Measurements from ENCODE around the gene TMEM185B.
"Not testable (repeated sequence)": the region's sequence is repeated elsewhere in the genome, so short reads cannot be mapped to it uniquely, and the experiment has no call there.

TMEM185B gene

GRCh38 chr2:120223034-120223912 is at the start of gene TMEM185B:
Gene TMEM185B (minus strand): TSS chr2:120223400. CDS start chr2:120222976, 424 bp downstream.
- H3K4me3 ChIP-seq (ENCODE audit: low read depth, low read length): peak within 1 kb of the TSS; percentile 48

DNA sequence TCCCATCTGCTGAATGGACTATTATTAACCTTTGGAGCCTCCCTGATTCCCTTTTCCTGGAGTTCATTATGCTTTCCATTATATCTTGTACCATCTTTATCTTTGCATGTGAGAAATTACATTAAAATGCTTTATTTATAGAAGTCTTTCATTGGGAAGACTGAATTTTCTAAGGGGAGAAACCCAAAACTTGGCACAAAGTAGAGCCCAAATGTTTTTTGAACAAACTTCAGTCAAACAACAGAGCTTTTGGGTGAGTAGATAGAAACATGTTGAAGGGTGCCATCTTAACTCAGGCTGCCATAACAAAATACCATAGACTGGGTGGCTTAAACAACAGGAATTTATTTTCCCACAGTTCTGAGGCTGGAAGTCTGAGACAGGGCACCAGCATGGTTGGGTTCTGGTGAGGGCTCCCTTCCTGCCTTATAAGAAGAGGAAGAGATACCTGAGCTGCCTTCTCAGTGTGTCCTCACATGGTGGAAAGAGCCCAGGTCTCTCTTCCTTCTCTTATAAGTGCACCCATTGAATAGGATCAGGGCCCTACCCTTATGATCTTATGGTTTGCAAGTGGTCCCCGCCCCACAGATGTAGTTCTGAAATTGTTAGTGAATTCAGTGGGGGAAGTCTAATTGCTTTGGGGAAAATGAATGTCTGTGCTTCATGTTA is 48.6 kb upstream of the TMEM185B start:
- H3K4me3 ChIP-seq (ENCODE audit: low read depth, low read length): no peak overlapping the region

GRCh38 chr2:120269816-120270215 is 46.6 kb upstream of the TMEM185B start:
- no peak overlapping the region for H3K4me3 ChIP-seq (ENCODE audit: low read depth, low read length)

DNA sequence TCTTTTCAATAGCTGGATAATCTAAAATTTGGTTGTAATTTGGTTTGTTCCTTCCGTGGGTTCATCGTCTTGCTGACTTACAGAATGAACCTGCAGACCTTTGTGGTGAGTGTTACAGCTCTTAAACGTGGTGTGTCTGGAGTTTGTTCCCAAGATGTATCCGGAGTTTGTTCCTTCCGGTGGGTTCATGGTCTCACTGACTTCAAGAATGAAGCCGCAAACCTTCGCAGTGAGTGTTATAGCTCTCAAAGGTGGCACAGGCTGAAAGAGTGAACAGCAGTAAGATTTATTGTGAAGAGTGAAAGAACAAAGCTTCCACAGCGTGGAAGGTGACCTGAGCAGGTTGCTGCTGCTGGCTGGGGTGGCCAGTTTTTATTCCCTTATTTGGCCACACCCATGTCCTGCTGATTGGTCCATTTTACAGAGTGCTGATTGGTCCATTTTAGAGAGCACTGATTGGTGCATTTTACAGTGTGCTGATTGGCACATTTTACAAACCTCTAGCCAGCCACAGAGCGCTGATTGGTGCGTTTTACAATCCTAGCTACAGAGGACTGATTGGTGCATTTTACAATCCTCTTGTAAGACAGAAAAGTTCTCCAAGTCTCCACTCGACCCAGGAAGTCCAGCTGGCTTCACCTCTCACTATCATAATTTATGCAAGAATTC is 46.0 kb upstream of the TMEM185B start:
- no peak overlapping the region for H3K4me3 ChIP-seq (ENCODE audit: low read depth, low read length)

GRCh38 chr2:120267348-120267747 is 44.1 kb upstream of the TMEM185B start:
- no peak overlapping the region for H3K4me3 ChIP-seq (ENCODE audit: low read depth, low read length)

DNA sequence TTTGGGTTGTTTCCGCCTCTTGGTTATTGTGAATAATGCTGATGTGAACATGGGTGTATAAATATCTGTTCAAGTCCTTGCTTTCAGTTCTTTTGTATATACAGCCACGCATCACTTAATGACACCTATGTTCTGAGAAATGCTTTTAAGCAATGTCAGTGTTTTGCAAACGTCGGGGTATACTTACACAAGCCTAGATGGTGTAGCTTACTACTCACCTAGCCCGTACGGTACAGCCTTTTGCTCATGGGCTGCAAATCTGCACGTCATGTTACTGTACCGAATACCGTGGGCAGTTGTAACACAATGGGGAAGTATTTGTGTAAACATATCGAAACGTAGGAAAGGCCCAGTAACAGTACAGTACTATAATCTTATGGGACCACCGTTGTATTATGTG is 41.8 kb upstream of the TMEM185B start:
- H3K4me3 ChIP-seq (ENCODE audit: low read depth, low read length): no peak overlapping the region

DNA sequence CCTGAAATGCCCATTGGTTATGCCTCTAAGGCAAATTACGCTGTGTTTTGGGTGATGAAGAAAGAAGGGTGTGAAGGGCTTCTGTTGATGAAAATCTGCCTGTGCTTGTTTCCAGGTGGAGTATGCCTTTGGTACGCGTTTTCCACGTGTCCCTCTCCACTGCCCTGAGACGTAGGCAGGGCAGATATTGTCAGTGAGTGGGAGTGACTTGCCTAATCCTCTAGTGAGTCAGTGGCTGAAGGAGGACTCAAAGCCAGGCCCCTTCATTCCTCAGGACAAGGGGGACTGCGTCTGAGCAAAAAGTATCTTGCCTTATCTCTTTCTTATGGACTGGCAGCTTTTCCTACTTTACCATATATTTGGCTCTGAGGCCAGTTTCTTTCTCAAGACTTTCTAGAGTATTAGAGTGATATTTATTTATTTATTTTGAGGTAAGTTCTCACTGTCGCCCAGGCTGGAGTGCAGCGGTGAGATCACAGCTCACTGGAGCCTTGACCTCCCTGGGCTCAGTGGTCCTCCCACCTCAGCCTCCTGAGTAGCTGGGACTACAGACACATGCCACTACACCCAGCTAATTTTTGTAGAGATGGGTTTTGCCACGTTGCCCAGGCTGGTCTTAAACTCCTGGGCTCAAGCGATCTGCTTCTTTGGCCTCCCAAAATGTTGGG is 39.7 kb upstream of the TMEM185B start:
- no peak overlapping the region for H3K4me3 ChIP-seq (ENCODE audit: low read depth, low read length)

GRCh38 chr2:120262150-120262549 is 39.0 kb upstream of the TMEM185B start:
- no peak overlapping the region for H3K4me3 ChIP-seq (ENCODE audit: low read depth, low read length)

DNA sequence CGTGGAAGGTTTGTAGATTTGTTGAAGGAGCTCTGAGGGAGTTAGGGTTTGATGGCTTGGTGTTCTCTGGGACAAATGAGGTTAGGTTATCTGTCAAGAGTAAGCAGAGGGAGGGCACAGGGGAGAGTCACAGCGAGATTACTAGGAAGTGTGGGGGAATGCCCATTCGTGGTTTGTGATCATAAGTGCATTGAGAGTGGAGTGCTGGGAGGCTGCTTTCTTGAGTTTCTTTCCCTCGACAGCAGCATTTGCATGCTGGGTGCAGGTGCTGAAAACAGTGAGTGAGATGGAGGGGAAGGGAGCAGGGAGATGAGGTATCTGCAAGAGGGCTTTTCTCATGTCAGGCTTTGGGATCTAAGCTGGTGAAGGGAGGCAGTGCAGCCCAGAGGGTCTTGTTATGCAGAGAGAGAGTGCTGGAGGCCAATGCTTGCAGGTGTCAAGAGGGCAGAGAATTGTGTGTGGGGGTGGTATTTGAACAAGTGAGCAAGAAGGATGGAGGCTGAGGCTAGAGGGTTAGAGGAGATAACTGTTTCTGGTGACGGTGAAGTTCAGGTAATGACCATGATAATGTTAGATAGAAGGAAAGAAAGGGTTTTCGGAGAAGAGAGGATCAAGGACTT is 38.3 kb upstream of the TMEM185B start:
- H3K4me3 ChIP-seq (ENCODE audit: low read depth, low read length): no peak overlapping the region

DNA sequence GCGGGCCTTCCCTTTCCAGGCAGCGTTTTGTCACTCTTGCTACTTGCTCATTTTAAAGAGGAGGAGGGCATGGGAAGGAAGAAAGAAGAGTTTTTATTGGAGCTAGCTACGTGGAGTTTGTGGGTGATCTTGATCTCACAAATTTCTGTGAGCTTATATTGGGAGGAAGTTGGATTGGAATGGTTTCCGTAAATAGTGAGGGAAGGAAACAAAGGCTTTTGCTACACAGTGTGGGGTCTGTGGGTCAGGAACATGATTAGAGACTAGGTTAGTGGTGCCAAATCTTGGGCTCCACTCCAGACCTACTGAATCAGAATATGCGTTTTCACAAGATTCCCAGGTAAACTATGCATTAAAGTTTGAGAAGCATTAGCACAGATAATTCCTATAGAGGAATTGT is 37.5 kb upstream of the TMEM185B start:
- no peak overlapping the region for H3K4me3 ChIP-seq (ENCODE audit: low read depth, low read length)

GRCh38 chr2:120259939-120260338 is 36.7 kb upstream of the TMEM185B start:
- not testable (repeated sequence) for H3K4me3 ChIP-seq (ENCODE audit: low read depth, low read length)

DNA sequence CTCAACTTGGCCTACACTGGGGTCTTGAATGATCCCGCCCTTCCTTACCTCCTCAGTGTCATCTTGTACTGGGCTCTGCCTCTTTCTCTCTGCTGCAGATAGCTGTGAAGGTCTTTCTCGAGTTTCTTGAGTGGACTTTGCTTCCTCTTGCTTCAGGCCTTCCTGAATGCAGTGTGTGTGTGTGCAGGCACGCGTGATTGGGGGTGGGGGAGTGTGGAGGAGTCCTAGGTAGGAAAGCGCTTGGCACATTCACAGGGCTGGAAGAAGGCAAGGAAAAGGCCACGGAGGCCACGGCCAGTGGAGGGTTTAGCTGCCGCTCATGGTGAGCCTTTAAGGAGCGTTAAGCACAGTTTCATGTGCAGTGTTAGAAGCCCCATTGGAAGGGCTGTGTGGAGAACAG is 35.0 kb upstream of the TMEM185B start:
- no peak overlapping the region for H3K4me3 ChIP-seq (ENCODE audit: low read depth, low read length)

DNA sequence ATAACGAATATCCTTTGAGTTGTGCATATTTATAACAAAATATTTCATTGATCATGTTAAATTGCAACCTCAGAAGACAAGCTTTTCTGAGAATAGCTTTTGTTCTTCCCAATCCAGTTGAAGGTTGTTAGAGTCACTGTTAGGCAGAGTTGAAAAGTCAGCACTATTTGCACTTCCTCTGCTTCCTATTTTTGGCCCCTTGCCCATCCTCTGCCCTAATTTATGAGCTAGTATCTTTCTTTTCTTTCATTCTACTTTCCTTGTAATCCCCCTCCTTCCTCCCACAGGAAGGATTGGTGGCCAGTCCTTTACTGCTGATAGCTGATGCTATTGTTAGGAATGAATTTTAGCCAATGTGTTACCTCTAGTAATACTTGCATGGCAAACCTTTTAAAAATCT is 34.3 kb upstream of the TMEM185B start:
- no peak overlapping the region for H3K4me3 ChIP-seq (ENCODE audit: low read depth, low read length)

GRCh38 chr2:120256651-120257000 is 33.4 kb upstream of the TMEM185B start:
- H3K4me3 ChIP-seq (ENCODE audit: low read depth, low read length): no peak overlapping the region

- no peak overlapping the region for H3K4me3 ChIP-seq (ENCODE audit: low read depth, low read length)
Observed at GRCh38 chr2:120255986-120256650, 32.9 kb upstream of the TMEM185B start.

DNA sequence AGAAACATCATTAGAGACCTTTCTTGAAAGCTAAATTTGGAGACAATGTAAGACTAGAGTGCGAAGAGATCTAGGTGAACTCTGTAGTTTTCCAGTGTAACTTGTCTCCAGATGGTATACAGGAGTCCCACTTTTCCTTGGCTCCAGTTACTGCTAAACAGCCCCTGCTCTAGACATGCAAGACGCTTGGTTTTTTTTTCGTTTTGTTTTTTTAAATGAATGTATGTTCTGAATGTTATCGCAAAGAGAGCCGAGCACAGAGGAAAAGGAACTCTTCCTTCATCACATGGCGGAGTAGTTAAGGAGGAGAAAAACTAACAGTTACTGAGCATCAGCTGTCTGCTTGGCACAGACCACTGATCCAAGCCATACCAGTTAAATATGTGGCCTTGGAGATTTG is 31.9 kb upstream of the TMEM185B start:
- no peak overlapping the region for H3K4me3 ChIP-seq (ENCODE audit: low read depth, low read length)

GRCh38 chr2:120254178-120254577 is 31.0 kb upstream of the TMEM185B start:
- no peak overlapping the region for H3K4me3 ChIP-seq (ENCODE audit: low read depth, low read length)

DNA sequence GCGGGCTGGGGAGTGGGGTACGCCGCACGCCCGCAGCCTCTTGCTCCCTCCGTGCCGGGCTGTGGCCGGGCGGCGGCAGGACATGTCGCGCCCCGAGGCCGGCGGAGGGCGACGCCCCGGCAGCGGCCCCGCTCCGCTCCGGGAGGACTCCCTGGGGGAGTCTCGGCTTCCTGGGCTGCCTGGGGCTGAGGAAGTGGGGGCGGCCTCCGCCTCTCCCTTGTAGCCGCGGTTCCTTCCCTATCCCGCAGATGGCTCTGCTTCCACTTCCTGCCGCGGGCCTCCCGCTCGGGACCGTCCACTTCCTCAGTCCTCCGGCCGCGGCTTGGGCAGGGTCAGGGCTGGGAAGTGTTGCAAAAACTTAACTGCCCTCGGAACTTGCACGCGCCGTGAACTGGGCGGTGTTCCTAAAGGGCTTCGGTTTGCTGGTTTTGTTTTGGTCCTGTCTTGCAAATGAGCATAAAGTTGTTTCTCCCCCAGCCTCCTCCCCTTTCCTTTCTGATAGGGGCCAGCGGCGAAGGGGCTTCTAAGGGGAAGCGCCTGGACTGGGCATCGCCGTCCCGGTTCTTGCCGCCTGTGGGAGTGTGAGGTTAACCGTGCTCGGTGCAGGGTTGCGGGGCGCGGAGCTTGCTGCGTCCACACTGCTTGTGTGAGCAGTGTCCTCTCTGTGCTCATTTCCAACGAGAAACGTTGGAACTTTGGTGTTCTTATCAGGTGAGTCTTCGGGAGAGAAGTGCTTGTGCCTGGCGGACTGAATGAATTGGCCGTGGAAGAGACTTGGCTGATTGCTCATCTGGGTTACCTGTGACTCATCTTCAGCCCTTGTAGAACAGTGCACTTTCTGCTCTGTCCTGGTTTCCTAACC is 30.1 kb upstream of the TMEM185B start:
- peak overlapping the region; percentile 71 for H3K4me3 ChIP-seq (ENCODE audit: low read depth, low read length)

DNA sequence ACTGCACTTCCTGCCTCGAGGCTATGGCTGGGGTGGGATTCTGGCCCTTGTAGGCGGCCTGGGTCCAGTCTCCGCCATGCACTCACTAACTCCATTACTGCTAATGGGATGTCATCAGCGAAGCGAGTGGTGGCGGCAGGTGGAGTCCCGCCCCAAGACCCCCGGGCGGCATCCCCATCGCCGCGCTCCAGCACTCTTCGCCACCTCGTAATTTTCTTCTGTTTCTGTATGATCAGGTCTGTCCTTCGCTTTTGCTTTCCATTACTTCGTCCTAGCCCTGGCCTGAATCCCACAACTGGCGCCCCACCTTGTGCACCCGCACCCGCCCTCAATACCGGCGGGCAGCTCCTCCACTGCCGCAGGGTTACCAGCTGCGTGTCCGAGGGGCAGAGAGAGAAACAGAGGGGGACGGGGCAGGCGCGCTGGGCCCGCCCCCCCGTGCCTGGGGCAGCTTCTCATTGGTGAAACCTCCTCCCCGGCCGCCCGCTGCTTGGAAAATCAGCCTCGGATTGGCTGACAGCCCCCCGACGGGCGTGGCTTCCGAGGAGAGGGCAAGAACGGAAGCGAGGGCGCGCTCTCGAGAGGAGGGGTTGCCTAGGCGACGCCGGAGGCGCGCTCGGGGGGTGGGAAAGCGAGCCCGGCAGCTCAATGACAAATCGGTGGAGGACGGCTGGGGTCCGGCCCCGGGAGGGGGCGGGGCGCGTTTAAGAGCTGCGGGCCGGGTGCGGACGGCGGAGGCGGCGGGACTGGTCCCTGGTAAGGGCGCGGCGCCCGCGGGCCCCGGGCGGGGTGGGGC is 29.2 kb upstream of the TMEM185B start, which contains the start of gene RALB:
TSS of gene RALB (plus strand) at position 628 of the 796 bp plus-strand sequence. CDS start 25,813 bp downstream, outside the sequence.
- peak within 1 kb of the TSS; percentile 71 for H3K4me3 ChIP-seq (ENCODE audit: low read depth, low read length)

All from iPS-11a (cell line).